Activated CD4-positive, CD25-positive, alpha-beta regulatory T cell treated with anti-CD3 and anti-CD28 coated beads, Interleukin-2, amount 50 U/mL, for 72 hours (primary cell): ENCODE data around the gene TNFRSF25.

Source experiments
- DNase-seq: peaks from one replicate; pipeline ENCODE4 v3.0.0; 2021

Gene TNFRSF25, protein sequence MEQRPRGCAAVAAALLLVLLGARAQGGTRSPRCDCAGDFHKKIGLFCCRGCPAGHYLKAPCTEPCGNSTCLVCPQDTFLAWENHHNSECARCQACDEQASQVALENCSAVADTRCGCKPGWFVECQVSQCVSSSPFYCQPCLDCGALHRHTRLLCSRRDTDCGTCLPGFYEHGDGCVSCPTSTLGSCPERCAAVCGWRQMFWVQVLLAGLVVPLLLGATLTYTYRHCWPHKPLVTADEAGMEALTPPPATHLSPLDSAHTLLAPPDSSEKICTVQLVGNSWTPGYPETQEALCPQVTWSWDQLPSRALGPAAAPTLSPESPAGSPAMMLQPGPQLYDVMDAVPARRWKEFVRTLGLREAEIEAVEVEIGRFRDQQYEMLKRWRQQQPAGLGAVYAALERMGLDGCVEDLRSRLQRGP

DNA sequence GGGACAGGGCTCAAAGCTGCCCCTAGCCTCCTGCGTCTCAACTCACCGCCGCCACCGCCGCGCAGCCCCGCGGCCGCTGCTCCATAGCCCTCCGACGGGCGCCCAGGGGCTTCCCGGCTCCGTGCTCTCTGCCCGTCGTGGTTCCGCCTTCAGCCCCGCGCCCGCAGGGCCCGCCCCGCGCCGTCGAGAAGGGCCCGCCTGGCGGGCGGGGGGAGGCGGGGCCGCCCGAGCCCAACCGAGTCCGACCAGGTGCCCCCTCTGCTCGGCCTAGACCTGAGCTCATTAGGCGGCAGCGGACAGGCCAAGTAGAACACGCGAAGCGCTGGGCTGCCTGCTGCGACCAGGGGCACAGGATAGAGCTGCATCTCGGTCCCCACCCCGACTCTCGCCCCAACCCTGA is at the start of gene TNFRSF25:
TNFRSF25 (minus strand) TSS at position 151 of the 400 bp plus-strand sequence; CDS start at position 85, 66 bp downstream.
- peak; percentile 73 for DNase-seq

DNA sequence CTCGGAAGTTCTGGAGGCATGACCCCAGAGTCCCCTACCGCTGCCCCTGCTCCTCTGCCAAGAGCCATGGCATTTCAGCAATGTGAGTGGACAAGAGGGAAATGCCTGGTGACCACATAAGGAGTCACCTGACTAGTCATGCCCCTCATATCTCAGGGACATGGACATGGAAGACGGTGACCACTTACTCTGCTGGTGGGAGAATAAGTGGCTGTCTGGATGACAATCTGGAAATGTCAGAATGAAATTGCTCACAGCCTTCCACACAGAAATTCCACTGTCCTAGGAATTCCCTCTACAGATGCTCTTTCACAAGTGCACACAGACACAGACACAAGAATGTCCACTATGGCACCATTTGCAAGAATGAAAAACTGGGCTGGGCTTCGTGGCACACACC is 49.8 kb upstream of the TNFRSF25 start:
- no peak for DNase-seq

DNA sequence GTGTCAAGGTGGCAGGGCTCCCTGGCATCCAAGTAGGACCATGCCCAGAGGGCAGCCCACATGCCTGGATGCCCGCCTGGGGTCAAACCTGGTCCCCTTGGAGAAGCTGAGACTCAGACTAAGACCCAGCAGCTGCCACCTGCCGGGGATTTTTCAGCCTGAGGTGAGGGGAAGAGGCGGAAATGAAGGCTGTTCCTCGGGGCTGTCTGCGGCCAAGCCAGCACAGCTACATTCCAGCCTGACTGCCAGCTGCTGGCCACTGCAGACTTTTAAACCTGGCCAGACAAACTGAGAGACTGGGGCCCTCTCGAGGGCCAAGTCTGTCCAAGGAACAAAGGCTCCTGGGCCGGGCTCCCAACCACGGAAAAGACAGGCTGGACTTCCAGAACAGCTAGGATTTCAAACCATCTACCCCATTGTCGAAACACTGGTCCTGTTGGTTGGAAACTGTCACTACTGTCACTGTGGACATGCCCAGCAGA is 47.4 kb upstream of the TNFRSF25 start:
- DNase-seq: no peak

DNA sequence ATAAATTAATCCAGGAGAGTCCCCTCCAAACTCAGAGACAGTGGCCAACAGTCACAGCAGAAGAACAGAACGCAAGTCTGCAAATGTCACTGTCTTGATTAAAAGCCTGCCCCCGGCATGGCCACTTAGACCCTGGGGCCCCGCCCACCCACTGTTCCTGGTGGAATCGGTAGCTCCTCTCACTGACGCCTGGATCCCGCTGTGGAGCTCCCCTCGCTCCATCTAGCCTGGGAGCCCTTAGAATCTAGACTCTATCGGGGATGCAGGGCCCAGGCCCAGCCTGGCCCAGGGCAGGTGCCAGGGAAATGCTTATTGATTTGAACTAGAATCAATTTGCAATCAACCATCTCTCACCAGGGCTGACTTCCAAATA is 46.9 kb upstream of the TNFRSF25 start:
- no peak for DNase-seq

DNA sequence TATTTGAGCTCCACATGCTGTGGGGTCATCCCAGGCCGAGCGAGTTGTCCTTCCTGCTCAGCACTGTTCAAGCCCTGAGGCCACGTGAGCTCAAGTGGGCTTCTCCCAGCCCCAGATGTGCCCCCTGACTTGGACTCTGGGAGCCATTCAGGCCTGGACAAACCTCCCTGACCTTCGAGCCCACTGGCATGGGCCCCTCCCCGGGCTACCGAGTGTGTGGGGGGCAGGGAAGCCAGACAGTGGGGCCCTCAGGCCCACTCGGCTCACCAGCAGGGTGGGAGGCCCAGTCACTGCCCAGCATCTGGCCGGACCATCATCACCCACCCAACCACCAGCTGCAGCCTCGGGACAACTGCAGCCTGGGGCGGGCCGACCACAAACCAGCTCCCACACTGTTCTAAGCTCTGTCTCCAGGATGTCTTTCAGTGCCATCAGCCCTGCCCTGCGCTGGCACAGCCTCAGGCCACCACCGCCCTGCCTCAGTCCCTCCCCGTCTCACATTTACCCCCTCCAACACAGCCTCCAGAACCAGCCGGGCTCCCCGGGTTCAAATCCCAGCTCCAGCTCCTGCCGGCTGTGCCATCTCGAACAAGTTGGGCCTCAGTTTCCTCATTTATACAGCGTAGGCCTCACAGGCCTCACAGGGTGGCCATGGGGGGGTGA is 46.4 kb upstream of the TNFRSF25 start:
- DNase-seq: no peak

DNA sequence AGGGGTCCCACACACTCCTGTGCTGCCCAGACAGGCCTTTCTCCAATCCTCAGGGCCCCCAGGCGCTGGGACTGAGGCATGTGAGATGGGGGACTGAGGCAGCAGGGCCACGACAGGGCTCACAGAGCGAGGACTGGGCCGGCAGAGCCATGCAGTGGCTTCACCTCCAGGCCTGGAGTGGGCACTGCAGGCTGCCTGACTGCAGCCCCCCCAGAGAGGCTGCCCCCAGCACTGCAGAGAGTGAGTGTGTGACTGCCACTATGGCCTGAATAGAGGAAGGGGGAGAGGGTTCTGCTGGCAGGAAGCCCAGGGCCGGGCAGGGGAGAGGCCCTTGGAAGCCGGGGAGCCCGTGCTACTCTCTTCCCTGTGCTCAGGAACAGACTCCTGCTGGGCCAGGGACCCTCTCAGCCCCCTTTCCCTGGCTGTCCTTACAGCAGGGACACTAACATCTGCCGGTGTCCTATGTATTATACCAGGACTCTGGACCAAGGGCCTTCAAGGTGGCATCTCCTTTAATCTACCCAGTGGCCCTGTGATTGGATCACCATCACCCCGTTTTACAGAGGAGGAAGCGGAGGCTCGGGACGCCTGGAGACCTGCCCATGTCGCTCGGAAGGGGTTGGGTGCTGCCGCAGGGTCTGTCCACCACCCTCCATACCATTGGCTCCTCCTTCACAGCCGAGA is 45.7 kb upstream of the TNFRSF25 start:
- no peak for DNase-seq

DNA sequence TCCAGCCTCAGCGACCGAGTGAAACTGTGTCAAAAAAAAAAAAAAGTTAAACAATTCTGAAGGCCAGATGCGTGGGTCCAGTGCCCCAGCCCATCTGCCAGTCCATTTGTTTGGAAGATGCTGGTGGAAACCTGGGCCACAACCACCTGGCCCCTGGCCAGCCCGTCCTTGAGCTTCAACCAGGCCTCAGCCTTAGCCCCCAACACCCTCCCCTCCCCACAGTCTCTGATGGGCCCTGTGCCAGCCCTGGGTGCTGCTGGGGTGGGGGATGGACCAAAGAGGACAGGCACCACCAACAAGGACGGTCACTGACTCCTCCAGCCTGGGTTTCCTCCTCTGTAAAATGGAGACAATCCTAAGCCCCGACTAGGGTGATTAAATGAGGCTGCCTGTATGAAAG is 45.1 kb upstream of the TNFRSF25 start:
- no peak for DNase-seq

DNA sequence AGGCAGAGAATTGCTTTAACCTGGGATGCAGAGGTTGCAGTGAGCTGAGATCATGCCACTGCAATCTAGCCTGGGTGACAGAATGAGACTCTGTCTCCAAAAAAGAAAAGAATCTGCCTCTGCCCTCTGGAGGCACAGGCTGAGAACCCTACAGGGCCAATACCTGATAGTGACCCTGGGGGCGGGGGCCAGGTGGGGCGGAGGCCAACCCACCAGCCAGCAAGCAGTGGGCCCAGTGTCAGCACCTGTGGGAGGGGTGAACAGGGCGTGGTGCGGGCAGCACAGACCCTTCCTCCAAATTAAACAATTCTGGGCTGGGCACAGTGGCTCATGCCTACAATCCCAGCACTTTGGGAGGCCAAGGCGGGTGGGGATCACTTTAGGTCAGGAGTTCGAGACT is 44.5 kb upstream of the TNFRSF25 start:
- DNase-seq: no peak

DNA sequence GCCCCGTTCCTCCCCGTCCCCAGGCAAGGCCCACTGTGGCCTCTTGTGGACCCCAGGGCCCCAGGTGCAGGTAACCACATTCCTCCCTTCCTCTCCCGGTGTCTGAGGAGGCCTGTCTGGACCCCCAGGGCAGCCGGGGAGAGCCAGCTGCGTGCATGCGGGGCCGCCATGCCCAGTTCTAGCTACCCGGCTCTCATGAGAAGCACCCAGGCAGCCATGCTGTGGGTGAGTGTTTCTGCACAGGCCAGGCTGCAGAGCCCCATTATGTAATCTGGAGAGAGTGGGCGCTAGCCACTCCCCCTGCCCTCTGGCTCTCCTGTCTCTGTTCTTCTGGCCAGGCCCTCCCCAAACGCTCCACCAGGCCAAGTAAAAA is 43.9 kb upstream of the TNFRSF25 start:
- DNase-seq: no peak

DNA sequence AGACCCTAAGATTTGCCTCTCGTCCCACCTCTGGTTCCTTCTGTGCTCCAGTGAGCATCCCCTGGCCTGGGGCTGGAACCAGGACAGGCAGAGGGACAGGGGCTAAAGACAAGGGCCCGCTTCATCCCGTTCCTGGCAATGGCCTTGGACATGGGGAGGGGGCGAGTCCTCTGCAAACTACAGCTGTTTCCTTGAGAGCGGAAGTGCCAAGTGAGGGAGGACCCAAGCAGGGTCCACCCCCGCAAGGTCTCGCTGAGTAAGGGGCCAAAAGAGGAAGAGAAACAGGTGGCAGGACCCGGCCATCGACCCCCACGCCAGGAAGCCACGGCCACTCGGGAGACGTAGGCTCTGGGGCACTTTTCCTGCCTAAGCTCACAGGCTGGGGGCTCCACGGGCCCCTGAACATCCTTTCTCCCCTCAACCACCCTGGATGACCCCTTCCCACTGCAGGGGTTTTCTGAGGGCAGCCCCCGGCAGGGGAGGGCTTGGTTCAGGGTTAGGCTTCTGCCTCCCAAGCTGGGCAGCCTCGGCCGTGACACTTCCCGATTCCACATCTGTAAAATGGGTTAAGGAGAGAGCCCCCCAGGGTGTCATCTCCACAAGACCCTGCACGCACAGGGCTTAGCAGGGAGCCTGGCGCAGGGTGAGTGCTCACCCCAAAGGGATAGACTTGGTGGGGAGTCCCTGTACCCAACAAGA is 43.4 kb upstream of the TNFRSF25 start:
- no peak for DNase-seq

DNA sequence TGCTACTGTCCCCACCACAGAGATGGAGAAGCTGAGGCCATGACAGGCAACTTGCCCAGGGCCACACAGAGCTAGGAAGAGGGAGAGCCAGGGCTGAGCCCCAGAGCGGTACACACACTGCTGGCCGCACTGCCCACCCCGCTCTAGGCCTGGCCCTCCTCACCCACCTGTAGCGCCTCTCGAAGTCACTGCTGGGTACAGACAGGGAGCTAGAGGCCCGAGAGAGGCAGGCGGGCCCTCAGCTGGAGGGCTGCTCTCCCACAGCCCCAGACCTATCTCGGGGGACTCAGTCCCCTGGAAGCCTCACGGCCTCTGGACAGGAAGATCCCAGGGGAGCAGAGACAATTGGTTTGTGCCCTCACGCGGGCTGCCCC is 42.8 kb upstream of the TNFRSF25 start:
- DNase-seq: no peak

DNA sequence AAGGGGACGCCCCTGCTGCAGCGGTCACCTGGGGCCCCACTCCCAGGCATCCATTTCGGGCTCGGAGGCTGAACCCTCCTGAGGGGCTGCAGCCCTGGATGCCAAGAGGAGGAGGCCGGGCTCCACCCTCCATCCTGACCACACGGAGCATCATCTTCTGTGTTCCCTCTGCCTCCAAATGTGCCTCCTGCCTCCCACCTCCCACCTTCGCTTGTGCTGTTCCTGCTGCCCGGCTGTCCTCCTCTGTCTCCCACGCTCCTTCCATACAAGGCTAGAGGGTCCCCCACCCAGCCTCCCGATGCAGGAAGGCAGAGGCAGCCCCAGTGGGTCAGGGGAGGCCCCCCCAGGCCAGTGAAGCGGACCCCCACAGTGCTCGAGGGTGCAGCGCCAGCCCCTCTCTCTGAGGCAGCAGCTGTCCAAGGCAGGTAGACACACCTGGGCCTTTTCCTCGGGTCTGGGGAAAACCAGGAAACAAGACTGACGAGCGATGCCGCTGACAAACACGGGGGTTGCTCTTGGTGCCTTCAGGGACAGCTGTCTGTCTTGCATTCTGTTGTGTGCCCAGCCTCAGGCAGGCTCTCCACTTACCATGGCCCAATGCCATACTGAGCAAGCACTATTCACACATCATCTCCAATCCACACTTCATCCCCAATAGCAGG is 42.3 kb upstream of the TNFRSF25 start:
- no peak for DNase-seq

DNA sequence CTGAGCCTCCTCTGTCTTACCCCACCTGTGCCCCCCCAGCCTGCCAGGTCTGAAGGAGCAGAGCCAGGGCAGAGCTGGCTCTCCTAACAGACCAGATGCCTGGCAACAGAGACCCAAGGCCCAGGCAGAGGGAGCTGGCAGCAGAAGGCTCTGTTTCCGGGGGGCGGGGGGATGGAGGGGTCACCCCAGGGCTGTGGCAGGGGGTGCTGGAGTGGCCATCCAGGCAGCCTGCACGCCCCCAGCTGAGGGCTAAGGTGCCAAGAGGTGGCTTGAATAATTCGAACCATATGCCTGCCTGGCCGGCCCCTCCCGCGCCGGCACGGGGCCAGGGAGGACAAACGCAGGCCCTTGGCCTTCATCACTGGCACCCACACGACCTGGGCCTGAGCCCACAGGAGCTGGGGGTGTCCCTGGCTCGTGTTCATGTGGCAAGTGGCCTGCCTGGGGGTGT is 41.5 kb upstream of the TNFRSF25 start:
- DNase-seq: no peak

DNA sequence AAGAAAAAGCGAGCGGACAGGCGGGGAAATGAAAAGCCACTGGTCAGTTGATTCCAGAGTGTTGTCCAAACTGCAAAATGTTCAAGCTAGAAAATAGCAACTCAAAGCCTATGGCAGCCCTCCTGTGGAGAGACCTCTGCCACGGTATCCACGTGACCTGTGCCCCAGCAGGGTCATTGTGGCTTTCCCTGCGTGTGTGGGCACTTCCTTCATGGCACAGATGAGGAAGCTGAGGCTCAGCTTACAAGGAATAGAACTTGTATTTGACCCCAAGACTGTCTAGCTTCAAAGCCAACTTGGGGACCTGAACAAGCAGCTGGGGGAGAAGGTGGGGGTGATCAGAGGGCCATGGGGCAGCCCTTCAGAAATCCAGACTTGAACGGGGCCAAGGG is 41.1 kb upstream of the TNFRSF25 start:
- no peak for DNase-seq

DNA sequence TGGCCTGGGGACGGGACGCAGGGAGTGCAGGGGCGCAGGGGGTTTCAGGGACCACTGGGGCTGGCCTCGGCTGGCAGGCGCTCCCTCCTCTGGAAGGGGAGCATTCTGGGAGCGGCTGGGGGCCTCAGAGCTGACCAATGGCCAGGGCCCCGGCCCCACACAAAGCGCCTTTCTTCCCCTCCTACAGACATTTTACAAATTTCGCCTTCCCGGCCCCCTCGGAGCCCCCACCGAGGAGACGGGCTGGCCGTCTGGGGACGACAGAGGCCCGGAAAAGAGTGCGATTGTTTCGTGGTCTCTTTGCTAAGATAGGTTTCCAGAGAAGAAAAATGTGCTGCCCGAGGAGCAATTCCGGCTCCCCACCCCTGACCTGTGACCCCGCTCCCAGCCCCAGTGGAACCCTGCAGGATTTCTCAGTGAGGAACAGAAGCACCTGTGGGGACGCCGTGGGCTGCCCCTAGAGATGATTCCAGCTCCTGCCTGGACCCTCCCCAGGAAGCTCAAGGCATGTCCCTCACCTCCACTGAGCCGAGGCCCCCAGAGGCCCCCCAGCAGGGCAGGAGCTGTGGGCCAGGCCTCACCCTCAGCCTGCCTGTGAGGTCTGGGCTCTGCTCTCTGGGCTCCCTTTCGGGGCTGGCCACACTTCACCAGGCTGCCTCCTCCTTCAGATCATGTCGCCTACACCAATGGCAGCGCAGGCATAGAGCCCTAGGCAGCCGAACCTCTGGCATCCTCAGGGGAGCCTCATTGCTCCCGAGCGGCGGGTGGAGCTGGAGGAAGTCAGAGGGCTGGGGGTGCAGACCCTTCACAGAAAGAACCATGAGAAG is 40.5 kb upstream of the TNFRSF25 start:
- DNase-seq: no peak

DNA sequence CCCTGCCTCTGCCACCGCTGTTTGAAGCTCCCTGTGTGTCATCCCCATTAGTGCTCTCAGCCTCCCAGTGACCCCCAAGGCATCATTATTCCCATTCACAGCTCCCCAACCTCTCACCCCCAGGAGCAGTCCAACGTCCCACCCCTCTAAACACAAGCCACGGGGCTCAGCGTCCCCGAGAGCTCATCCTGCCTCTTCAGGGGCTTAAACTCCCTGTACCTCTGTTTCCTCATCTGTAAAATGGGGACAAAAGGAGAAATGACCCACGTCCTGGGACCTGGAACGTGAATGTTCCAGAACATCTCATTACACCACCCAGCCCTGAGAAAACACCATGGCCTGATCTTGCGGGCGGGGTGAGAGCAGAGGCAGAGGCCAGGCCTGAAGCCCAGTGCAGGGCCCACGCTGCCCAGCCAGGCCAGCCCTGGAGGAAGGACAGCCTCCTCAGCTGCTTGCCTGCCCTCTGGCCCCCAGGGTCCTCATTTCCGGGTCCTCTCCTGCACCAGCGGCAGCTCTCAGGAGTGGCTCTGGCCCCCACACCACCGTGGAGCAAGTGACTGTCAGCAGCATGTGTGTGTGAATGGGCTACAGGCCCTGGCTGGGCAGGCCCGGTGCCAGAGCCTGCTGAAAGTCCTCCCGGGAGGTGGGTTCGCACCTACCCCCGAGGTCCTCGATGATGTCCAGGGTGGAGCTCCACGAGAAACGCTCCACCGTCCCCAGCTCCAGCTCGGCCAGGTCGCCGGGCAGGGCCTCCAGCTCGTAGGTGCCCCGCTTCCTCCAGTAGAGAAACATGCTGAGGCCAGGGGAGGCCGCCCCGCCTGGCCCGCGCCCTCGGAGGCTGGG is 39.6 kb upstream of the TNFRSF25 start:
- no peak for DNase-seq

DNA sequence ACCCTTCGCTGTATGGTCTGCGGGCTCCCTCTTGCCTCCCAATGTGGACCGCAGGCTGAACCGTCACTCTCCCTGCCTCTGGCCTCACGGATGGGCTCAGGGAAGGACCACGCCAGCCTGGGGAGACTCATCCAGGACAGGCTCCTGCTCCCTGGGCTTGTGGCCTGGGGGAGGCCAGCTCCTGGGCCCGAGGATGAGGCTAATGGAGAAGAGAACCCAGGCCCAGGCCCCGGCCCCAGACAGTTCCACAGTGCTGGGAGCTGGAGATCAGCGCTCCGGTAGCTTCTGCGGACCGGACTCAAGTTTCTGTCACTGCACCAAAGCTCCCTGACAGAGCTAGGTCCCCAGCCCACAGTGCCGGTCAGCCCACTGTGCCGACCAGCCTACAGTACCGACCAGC is 38.9 kb upstream of the TNFRSF25 start:
- DNase-seq: no peak

DNA sequence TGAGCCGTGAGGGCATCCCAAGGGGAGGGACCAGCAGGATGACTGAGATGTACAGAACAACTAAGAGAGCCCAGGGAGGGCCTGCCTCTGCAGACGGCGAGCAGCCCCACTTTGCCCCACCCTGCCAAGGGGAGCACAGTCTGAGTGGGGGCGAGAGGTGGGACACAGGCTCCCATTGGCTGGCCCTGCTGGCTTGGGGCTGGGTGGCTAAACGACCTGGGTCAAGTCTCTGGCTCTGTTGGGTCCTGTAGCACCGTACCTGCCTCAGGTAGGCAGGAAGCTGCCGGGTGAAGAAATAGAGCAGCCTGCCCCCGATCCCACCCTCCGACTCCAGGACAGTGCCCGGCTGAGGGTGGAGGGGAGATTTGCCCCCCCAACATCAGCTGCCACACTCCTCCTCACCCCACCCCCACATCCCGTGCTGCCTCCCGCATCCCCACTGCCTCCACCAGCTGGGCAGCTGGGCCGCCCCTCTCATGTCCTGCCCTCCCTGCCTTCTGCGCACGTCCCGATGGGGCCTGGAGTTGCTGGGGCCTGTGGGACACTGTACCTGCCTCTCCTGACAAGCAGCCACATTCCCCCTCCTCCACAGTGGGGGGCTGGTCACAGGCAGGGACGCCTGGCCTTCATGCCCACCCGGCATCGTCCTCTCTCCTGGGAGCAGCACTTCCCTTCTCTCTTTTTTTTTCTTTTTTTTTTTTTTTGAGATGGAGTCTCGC is 38.1 kb upstream of the TNFRSF25 start:
- DNase-seq: no peak

DNA sequence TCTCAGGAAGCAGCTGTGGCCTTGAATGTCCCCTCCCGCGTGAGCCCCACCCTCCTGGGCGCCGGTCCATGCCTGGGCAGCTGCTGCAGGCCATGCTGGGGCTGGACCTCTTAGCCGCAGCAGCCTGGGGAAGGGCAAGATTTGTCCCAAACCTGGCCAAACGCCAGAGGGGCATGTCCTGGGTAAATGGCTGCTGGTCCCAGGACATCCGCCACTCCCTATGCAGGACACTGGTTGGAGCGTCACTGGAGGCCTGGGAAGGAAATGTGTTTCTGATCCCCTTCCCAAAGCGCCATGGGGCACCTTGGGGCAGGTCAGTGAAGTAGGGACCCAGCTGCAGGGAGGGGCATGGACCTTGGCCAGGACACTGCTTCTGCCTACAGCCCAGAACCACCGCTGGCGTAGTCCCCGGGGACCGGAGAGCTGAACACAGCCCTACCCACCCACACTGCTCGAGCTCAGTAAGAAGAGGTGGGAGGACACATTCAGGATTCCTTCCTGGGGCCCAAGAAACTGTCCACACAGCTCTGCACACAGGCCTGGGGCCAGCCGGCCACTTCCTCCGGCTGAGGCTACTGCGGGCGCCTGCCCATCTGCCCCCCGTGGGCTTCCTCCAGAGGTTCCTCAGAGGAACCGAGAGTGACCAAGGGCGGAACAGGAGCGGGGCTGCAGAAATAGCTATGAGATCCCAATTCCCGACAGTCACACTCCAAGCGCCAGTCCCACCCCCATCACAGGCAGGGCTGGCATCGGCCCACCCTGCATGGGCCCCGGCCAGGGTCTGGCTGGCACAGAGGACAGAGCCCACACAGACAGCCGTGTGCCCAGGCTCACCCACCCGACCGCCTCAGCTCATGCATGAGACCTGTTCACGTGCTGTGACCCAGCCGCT is 36.3 kb upstream of the TNFRSF25 start:
- DNase-seq: no peak
